ENCODE measurements around the gene PLIN3. TPM values are rescaled to one million over a fixed set of nuclear protein-coding genes. Genes with fewer than 3 reads are reported as not detected.

Gene PLIN3
- total and polyA plus RNA-seq, 9 of the 15 experiments (the other 6 are each of a cell fraction or from before 2014, with no cell fraction given) = 7.5 to 75.6 (median 43.1) TPM

DNA sequence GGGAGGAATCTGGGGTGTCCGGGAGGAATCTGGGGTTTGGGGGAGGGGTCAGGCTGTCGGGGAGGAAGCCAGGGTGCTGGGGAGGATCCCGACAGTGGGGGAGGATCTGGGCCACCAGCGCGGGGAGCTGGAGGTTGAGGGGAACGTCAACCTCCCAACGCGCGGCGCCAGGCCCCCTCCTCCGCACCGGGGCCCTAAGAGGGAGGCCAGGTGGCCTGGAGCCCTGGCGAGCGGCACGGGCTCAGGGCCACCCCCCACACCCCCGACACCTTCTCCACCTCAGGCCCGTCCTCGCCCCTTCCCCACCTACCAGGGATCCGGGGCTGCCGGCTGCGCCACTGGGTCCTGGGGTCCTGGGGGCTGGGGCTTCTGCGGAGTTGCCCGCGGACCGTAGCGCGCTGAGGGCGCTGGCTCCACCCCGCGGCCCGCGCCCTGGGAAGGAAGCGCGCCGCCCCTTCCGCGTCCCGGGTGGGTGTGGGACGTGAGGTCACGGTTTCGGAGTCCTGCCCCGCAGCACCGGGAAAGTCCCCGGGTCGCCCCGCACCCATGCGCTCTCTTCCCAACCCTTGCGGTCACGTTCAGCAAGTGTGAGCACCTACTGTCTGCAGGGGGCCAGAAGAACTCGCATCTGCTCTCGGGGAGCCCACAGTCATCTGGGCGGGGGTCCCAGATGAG lies 36.0 kb downstream of the PLIN3 start, which contains the start of gene TICAM1 (continued):
- TF ChIP-seq ZBTB40 (IDR thresholded peaks at IDR 0.05) (peak; percentile 68; the same call in 1 of the 2 replicates), ZBTB40 (CRISPR knock-in tag; IDR thresholded peaks at IDR 0.05) (no peak), ZBED1 (IDR thresholded peaks at IDR 0.05) (no peak), GTF2A2 (tag; IDR thresholded peaks at IDR 0.05) (no peak), PHF20 (IDR thresholded peaks at IDR 0.05; ENCODE audit: partially characterized antibody) (peak; percentile 48), PML (IDR thresholded peaks at IDR 0.05; ENCODE audit: low read length) (peak; percentile 17; the same call in 1 of the 2 replicates), MAX (CRISPR knock-in tag; IDR thresholded peaks at IDR 0.05) (peak; percentile 27; the same call in 1 of the 2 replicates), ATF1 (CRISPR knock-in tag; IDR thresholded peaks at IDR 0.05) (no peak), ATF1 (tag; IDR thresholded peaks at IDR 0.05) (peak; percentile 70; the same call in 1 of the 2 replicates), PHF8 (IDR thresholded peaks at IDR 0.05; ENCODE audit: borderline replicate concordance, low read length) (peak; percentile 83), NKRF (IDR thresholded peaks at IDR 0.05; ENCODE audit: borderline replicate concordance) (peak; percentile 36; the same call in 1 of the 2 replicates), ZNF780A (CRISPR knock-in tag; IDR thresholded peaks at IDR 0.05) (no peak), EGR1 (conservative IDR thresholded peaks at IDR 0.05) (peak; percentile 51; the same call in 1 of the 2 replicates), BHLHE40 (IDR thresholded peaks at IDR 0.05; ENCODE audit: low read length) (peak; percentile 77), HDAC1 (IDR thresholded peaks at IDR 0.05) (peak in 1 of 2 experiments; percentile 78; a peak in 2 of 4 replicates)
- TF ChIP-seq, protein P1, sequence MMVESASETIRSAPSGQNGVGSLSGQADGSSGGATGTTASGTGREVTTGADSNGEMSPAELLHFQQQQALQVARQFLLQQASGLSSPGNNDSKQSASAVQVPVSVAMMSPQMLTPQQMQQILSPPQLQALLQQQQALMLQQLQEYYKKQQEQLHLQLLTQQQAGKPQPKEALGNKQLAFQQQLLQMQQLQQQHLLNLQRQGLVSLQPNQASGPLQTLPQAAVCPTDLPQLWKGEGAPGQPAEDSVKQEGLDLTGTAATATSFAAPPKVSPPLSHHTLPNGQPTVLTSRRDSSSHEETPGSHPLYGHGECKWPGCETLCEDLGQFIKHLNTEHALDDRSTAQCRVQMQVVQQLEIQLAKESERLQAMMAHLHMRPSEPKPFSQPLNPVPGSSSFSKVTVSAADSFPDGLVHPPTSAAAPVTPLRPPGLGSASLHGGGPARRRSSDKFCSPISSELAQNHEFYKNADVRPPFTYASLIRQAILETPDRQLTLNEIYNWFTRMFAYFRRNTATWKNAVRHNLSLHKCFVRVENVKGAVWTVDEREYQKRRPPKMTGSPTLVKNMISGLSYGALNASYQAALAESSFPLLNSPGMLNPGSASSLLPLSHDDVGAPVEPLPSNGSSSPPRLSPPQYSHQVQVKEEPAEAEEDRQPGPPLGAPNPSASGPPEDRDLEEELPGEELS (CRISPR knock-in tag; IDR thresholded peaks at IDR 0.05; ENCODE audit: borderline replicate concordance) = peak; percentile 63; the same call in 1 of the 2 replicates

Measured in K562 (cell line).